ENCODE results near the gene RAD51B.

The RAD51B gene

DNA sequence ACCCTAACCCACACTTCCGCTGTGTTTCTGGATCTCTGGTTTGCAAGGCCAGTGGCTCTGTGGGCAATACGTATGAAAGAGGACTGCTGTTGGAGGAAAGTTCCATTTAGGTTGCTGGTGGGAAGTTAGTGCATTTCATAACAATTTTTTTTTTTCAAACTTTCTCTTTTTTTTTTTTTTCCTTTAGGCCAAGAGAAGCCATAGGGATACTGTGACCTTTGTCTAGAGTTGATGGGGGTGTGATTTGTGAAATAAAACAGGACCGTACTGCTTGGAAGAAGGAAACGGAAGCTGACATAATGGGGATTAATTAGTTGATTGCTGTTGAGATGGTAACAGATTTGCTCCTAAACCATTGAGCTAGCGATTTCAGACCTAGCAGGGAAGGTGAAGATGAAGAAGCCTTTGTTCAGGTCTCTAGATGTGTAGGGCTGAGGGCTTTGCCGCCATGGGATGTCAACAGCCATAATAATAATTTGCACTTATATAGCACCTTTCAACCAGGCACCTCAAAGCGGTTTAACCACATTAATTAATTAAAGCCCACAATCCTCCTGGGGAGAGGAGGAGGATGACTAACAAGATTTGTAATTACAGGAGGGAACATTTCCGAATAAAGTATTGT, 658.0 kb downstream of the RAD51B start:
- no peak for DNase-seq

GRCh38 chr14:68479247-68479646, 659.7 kb downstream of the RAD51B start:
- no peak for DNase-seq

DNA sequence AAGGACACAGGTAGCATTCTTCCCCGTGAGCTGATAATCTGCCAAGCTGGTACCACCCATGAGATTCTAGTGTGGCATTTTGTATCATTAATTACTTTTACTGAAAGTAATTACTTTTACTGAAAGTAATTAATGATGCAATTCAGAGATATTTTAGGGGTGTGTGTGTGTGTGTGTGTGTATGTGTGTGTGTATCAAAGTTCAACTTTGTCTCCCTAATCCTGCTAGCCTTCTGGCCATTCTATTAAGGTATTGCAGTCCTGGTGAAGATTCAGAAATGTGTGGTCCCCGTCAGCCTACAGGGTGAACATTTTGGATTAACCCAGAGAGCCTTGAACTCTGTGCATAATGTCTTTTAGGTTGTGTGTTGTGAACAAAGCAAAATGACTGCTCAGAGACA, 662.4 kb downstream of the RAD51B start:
- DNase-seq = no peak

DNA sequence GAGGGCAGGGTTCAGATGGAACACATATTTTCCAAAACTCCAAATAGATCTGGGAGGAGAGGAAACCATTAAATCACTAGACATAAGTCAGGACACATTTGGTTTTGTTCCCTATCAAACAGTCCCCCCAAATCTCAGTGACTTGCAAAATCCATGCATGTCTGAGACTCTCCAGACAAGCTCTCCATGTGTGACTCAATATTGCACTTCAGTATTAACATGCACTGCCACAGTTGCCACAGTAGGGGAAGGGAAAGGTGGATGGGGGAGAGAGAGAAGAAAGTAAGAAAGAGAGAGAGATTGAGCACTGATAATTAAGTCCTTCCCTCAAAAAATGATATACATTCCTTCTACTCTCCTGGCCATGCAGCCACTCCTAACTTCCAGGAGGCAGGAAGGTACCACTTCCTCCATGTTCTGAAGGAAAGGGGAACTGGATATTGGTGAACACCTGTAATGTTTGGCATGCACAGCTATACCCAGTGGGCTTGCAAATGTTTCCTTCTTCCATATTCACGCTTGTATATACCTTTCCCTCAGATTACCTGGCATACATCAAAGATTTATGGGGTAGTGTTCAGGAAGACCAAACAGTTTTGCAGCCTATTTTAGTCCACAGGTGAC, 663.3 kb downstream of the RAD51B start:
- DNase-seq = no peak

DNA sequence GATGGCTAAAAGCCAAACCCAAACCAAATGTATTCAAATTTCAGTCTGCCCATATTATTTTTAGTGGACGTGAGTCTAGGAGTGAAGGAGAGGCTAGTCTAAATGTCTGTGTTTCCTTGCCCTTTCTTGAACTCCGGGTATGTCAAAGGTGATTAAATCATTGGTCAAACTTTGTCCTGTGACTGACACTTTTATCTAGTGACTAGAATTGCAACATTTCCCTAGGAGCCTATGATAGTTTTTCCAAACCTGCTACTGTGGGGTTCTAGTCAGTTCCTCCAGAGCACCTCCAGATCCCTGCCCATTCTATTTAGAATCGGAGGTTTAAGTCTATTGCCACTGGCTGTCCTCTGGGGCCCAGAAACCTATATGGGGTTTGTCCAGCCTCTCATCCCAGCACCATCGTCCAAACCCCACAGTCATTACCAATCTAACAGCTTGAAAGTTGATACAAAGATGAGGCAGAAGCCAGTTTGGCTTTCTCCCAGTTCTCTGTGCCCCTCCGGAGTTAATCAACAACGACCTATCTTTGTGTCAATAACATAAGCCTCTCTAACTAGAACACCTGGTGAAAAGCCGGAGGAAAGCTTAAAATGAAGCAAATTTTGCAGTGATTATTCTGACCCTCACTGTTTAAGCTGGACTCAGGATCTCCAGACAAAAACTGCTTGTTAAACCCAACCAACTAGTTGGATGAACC, 666.6 kb downstream of the RAD51B start:
- no peak for DNase-seq

- DNase-seq = no peak
These were observed 667.2 kb downstream of the RAD51B start for GRCh38 chr14:68486809-68487208.

GRCh38 chr14:68487805-68488590, 668.4 kb downstream of the RAD51B start:
- DNase-seq = no peak

GRCh38 chr14:68491793-68492192, 672.2 kb downstream of the RAD51B start:
- DNase-seq = no peak

GRCh38 chr14:68492381-68493151, 673.0 kb downstream of the RAD51B start:
- no peak for DNase-seq

- DNase-seq = no peak
These were observed 673.8 kb downstream of the RAD51B start for GRCh38 chr14:68493152-68493911.

DNA sequence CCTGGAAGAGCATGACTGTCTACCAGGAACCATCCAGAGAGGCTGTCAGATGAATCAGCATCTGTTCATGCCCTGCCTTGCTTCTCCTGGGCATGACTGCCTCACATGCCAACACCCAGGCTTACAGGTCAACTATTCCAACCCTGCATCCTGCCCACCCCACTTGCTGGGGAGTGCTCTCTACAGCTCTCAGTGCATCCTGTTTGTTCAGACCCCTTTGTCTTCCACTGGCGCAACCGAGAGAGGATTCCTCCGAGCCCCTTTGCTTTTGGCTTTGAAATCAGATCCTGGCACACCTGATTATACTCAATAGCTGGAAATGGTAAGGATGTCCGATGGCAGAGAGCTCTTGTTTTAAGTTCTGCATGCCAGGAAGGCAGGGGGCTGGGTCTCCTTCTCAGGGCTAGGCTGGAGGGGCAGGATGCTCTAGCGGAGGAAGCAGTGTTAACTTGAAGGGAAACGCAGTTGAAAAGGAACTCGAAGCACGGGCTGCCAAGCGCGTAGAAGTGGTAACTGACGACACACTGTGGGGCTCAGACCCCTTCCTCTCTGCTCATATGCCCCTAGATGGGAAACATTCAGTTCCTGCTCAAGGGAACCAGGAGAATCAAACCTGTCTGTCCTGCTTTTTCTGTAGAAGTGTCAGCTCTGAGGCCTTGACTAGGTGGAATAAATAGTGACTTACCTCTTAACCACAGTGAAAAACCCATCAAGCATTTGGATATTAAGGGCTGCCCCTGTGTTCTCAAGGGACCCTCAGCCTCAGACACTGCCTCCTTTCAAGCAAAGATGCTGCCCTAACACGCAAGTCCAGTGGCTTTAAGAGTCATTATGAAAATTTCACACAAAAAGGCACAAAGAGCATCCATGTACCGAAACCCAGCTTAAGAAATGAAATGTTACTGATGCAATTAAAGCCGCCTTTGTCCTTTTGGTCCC, 675.8 kb downstream of the RAD51B start:
- DNase-seq = no peak

DNA sequence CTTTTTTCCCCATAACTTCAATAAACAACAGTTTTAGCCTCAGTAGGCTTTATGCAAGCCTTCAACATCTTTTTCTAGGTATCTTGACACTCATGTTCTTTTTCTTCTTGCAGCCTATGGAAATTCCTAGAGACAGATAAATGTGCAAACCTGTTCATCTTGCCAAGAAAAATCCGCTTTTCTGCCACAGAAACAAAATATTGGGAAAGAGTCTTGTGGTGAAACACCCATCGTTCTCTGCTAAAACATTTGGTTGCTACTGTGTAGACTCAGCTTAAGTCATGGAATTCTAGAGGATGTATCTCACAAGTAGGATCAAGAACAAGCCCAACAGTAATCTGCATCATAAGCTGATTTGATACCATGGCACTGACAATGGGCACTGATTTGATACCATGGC, 677.4 kb downstream of the RAD51B start:
- DNase-seq = no peak

GRCh38 chr14:68499451-68499850, 679.9 kb downstream of the RAD51B start:
- no peak for DNase-seq

DNA sequence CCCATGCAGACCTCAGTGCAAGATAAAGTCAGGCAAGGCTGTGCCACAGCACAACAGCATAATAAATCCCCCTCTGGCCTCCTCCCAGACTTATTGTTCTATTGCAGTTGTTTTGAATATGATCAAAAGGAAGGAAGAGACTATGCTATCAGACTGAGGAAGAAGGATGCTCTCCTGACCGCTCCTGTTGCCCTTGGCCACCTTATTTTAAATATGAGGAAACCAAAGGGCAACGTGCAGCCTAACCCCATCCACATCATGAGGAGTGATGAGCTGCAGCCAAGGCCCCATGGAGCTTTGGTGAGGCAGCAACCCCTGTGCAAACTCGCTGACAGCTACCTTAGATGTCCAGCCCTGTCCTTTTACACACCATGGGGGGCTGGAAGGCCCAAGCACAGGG, 681.6 kb downstream of the RAD51B start:
- DNase-seq = no peak

DNA sequence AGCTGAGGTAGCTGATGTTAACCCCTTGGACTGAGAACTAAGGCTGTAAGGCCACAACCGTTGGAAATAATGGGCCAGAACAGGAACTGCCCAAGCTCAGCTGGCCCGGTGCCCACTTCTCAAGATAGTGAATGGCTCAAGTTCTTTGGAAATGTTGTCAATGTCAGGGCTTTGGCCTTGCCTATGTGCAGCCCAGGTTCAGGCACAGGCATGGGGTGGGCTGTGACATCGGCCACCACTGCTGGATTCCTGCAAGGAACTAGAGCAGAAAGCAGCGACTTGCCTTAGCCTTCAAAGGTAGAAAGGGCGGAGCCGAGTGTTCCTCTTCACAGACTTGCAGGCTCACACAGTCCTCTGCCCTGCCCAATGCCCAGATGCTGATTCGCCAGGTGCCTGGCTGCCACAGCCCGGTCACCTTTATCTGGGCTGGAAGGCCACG, 682.1 kb downstream of the RAD51B start:
- DNase-seq = no peak

GRCh38 chr14:68502230-68502629, 682.7 kb downstream of the RAD51B start:
- DNase-seq = no peak

DNA sequence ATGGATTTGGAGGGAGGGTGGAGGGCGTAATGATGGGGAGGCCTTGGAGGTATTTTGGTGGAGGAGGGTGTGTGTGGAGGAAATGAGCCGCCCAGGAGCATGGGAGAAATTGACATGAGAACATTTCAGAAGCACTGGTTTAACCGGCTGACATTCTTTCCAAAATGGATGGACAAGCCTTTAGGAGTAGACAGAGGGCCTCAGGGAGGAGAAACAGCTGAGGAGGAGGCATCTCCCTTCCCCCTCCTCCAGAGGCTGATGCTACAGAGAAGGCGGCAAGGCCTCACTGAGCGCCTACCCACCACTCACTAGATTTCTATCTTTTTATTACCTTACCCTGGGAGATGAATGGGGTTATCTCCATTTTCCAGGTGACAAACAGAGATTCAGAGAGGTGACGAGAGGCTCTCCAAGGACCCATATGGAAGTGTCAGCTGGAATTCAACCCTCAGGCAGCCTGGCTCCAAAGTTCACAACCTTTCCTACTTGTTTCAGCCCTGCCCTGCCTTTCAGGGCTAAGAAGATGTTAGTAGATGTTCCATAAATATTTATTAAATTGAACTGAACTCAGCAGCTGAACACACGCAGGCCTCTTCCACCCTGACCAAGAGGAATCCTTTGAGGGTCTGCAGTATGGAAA, 683.7 kb downstream of the RAD51B start:
- no peak for DNase-seq

GRCh38 chr14:68504861-68505260, 685.3 kb downstream of the RAD51B start:
- DNase-seq = no peak

DNA sequence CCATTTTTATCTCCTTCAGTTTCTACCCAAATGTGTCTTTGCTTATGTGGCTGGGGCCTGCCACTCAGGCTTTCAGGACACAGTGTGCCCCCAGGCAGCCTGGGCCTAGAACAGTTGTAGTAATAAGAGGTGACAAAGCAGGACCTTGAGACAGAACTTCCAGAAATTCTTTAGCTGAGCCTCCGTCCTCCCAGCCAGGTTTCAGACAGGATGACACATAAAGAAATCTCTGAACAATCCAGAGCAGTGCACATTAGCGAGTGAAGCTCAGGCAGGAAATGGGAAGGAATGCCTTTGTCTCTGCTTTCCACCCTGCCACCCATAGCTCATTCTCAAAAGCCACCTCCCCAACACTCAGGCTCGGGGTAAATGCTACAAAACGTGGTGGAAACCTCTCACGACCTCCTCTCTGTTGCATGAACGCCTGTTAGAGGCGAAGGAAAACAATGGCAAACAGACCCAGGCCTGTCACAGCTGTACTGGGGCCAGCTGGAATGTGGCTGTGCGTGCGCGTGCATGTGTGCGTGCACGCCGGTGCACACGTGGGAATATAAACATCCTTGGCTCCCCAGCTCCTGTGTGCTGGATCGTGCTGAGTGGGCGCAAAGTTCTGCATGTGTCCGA, 686.6 kb downstream of the RAD51B start:
- no peak for DNase-seq
